Kidney (tissue), 14 donors: Measurements from ENCODE around the gene KCNB1. TPM values are rescaled to one million over a fixed set of nuclear protein-coding genes. Genes with fewer than 3 reads are reported as not detected.
A peak's percentile ranks its signal among the peaks of the same experiment; 100 is the strongest.

Experiments
- DNase-seq, 5 donors: peaks; one replicate each; pipeline ENCODE4 v3.0.0-alpha.2; 2013 to 2020
- FAIRE-seq: peaks from 2 replicates; lab custom pipeline; 2012; peaks lifted over from hg19 to GRCh38; lab: Jason Lieb, UNC
- H3K27ac ChIP-seq, 2 donors: one replicate each; pipeline ENCODE4 v1.7.0; 2013; ENCODE audit warnings: low read depth in 2 of 2, low read length in 2 of 2, inconsistent platforms in 1 of 2
- H3K27me3 ChIP-seq: one replicate; pipeline ENCODE4 v1.7.1; 2013; ENCODE audit warnings: low read length, inconsistent platforms; ENCODE audit not compliant: control insufficient read depth, insufficient read depth
- H3K36me3 ChIP-seq, 3 donors: one replicate each; pipeline versions ENCODE4 v1.7.0 to v1.7.1; 2013; ENCODE audit warnings: low read length in 3 of 3, control low read depth in 1 of 3, inconsistent platforms in 1 of 3; ENCODE audit not compliant: insufficient read depth in 3 of 3, control insufficient read depth in 2 of 3
- H3K4me1 ChIP-seq, 3 donors: one replicate each; pipeline versions ENCODE4 v1.7.0 to v1.7.1; 2013; ENCODE audit warnings: low read length in 3 of 3, inconsistent platforms in 1 of 3, low read depth in 1 of 3; ENCODE audit not compliant: control insufficient read depth in 2 of 3, insufficient read depth in 2 of 3
- H3K4me3 ChIP-seq, 3 donors: one replicate each; pipeline versions ENCODE4 v1.7.0 to v1.8.1; 2013; ENCODE audit warnings: low read length in 3 of 3, control low read depth in 1 of 3, inconsistent platforms in 1 of 3
- H3K9ac ChIP-seq, 3 donors: one replicate each; pipeline versions ENCODE4 v1.7.0 to v1.7.1; 2013; ENCODE audit warnings: low read length in 3 of 3, control low read depth in 1 of 3, inconsistent platforms in 1 of 3
- H3K9me3 ChIP-seq, 3 donors: one replicate each; pipeline versions ENCODE4 v1.7.0 to v1.7.1; 2013; ENCODE audit warnings: low read length in 3 of 3, control low read depth in 1 of 3, inconsistent platforms in 1 of 3; ENCODE audit not compliant: control insufficient read depth in 2 of 3, insufficient read depth in 1 of 3
- CTCF ChIP-seq: IDR thresholded peaks from 3 replicates; pipeline ENCODE4 v1.5.1; 2012; ENCODE audit warnings: mild to moderate bottlenecking, moderate library complexity, borderline replicate concordance; ENCODE audit not compliant: insufficient read depth; ENCODE audit errors: extremely low read depth
- intact Hi-C: fragments of 100-400 bp; cut with DNase I; formaldehyde crosslinking; loops from one replicate; pipeline ENCODE4 v1.11.1; 2022
- polyA plus RNA-seq: library from polyadenylated mRNA; stranded (reverse); fragments of 350-450 nt; fragmentation: Illumina TruSeq; extraction: RNeasy Lipid Tissue Mini Kit (QIAGEN cat#74804); gene quantifications from one replicate; pipeline ENCODE4 v1.2.3, GENCODE V29; 2014; ENCODE audit warnings: low read depth, low replicate concordance; ENCODE audit not compliant: insufficient read depth
- total RNA-seq: library from RNA; stranded (reverse); fragmentation: NEBNext Ultra II Directional; extraction: Animal tissue kit (Norgen Biotek cat#: 25700); gene quantifications from one replicate; pipeline ENCODE4 v1.2.1, GENCODE V29; 2021
- donor health status: control.
- donor health status: control.
- donor health status: control.
- donor health status: control.
- donor health status: control.
- donor health status: DM: yes; HTN: yes; CAD: no.
- donor health status: Normal renal cell carcinoma (clear cell type).

Gene KCNB1
- total and polyA plus RNA-seq, 2 donors from 2014 or later: 0.26 to 1.2 TPM

DNA sequence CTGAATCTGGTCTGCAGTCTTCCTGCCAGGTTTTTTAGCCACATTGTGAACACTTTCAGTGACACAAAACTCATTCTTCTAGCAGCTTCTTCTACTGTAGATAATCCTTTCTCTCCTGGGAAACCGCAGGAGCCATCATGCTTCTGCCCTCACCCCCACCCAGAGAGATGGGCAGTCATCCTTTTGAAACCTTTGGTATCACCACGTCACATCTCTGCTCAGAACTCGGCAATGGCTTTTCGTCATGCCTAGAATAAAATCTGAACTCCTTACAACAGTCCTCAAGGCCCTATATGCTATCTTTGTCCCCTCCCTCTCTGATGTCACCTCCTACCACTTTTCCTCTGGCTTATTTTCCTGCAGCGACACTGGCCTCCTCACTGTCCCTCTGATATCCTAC lies 158.2 kb downstream of the KCNB1 start:
- DNase-seq: no peak
- Histone ChIP-seq H3K36me3 (no peaks in the 10 kb centered on the region), H3K4me3 (no peak overlapping the region), H3K9me3 (no peaks in the 10 kb centered on the region), H3K27me3 (no peaks in the 10 kb centered on the region), H3K27ac (no peak overlapping the region), H3K4me1 (no peaks in the 10 kb centered on the region), H3K9ac (no peak overlapping the region)
- intact Hi-C loops: no loop called here
- FAIRE-seq: no peak
- no peak for TF ChIP-seq CTCF

DNA sequence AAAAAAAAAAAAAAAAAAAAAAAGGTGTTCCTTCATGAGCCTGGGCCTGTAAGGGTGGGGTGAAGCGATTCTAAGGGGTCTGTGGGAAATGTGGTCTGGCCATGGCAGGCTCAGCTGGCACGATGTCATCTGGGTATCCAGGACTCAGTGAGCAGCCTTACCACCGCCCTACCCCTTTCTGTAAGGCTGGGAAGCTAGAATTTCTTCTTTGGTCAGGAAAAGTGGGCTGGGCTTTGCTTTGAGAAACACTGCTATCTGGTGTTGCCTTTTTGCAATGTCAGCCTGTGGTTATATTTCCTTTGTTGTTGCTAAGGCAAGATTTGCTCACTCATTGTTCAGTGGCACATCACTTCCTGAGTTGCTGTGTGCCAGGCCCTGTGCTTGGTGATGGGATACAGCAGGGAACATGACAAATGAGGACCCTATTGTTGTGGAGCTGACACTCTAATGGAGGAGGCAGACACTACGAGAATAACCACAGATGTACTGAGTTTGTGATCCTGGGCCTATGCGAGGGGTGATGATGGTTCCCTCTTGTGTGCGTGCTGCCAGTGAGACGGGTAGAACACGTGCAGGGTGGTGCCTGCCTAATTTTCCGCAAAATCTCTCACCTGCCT lies 158.7 kb downstream of the KCNB1 start:
- no peaks in the 10 kb centered on the region for H3K9me3 ChIP-seq
- FAIRE-seq: no peak
- intact Hi-C loops: no loop called here
- no peak overlapping the region for H3K9ac ChIP-seq
- peak in 3 of 5 donors; percentile 25 to 73 (median 58) for DNase-seq
- H3K27me3 ChIP-seq: peaks cover 4% of the 10 kb centered on the region
- no peak overlapping the region for H3K27ac ChIP-seq
- peak; percentile 18 for TF ChIP-seq CTCF
- H3K4me3 ChIP-seq: no peak overlapping the region
- H3K36me3 ChIP-seq: no peaks in the 10 kb centered on the region
- H3K4me1 ChIP-seq: peaks cover 0 to 1% (median 0%) of the 10 kb centered on the region in 3 donors

DNA sequence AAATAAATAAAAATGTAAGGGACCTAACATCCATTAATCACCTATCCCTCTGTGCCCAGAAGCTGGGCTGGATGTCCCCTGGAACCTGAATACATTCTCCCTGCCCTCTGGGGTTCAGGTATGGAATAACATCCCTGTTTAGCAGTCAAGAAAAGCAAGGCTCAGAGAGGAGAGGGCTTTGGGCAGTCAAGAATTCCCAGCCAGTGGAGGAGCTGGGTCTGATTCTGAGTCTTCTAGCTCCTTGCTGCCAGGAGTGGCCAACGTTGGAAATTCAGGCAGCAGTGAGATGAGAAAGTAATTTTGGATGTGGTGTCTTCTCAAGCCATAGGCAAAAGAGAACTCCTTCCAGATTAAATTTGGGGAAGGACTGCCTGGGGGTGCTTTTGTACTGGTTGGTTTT lies 162.0 kb downstream of the KCNB1 start:
- no peak overlapping the region for H3K4me3 ChIP-seq
- FAIRE-seq (no peak), DNase-seq (peak in 3 of 5 donors; percentile 27 to 71 (median 51))
- no peaks in the 10 kb centered on the region for H3K36me3 ChIP-seq
- H3K9ac ChIP-seq: no peak overlapping the region
- intact Hi-C loops: no loop called here
- H3K27me3 ChIP-seq: peaks cover 14% of the 10 kb centered on the region
- no peaks in the 10 kb centered on the region for H3K9me3 ChIP-seq
- TF ChIP-seq CTCF: no peak
- peaks cover 0 to 5% (median 0%) of the 10 kb centered on the region in 3 donors for H3K4me1 ChIP-seq
- H3K27ac ChIP-seq: no peak overlapping the region
